Endothelial cell of umbilical vein (primary cell): ENCODE data around the gene UNC5C. TPM values are rescaled to one million over a fixed set of nuclear protein-coding genes. Genes with fewer than 3 reads are reported as not detected.

Experiments
- BruUV-seq: library from RNA; stranded (reverse); fragments of 400-500 nt; replicated peaks from 2 replicates; lab custom pipeline; 2021; lab: Mats Ljungman, UMichigan
- CTCF ChIA-PET: fragments of 300-600, 350-600 bp; sonication (Branson Sonifier 250); formaldehyde crosslinking; loops from one replicate; lab custom pipeline; 2021; ENCODE audit warnings: antibody characterized with exemption, inconsistent platforms; lab: Charles Lee
- POLR2A ChIA-PET: fragments of 300-600, 350-600 bp; sonication (Branson Sonifier 250); formaldehyde crosslinking; loops from one replicate; lab custom pipeline; 2021; ENCODE audit warnings: antibody characterized with exemption, inconsistent platforms; lab: Charles Lee
- DNase-seq: peaks from one replicate; pipeline ENCODE4 v3.0.0-alpha.2; 2011; ENCODE audit warnings: low read depth, low spot score
- FAIRE-seq: peaks from 2 replicates; lab custom pipeline; 2011; peaks lifted over from hg19 to GRCh38; lab: Jason Lieb, UNC
- H2AFZ ChIP-seq: 2 replicates; pipeline ENCODE4 v1.6.0; 2012; ENCODE audit warnings: low read depth, low read length, control low read depth, inconsistent platforms
- H3K27ac ChIP-seq: 2 replicates; pipeline ENCODE4 v1.5.1; 2011; ENCODE audit warnings: low read depth, mild to moderate bottlenecking, control low read depth, low read length, moderate library complexity; ENCODE audit not compliant: insufficient read depth
- H3K27me3 ChIP-seq, 2 experiments: 2 replicates each; pipeline versions ENCODE4 v1.6.0 to v1.6.1; 2011; ENCODE audit warnings: low read length in 2 of 2, mixed read lengths in 1 of 2; ENCODE audit not compliant: control insufficient read depth in 2 of 2, insufficient read depth in 2 of 2
- H3K36me3 ChIP-seq, 2 experiments: 2 replicates in 1 of 2; 3 replicates in 1 of 2; pipeline ENCODE4 v1.5.1; 2011; ENCODE audit warnings: low read length in 2 of 2, mild to moderate bottlenecking in 1 of 2, moderate library complexity in 1 of 2; ENCODE audit not compliant: control insufficient read depth in 2 of 2, insufficient read depth in 2 of 2; ENCODE audit errors: extremely low read depth in 1 of 2
- H3K4me1 ChIP-seq: 3 replicates; pipeline ENCODE4 v1.5.1; 2011; ENCODE audit warnings: mild to moderate bottlenecking, low read length; ENCODE audit not compliant: control insufficient read depth, insufficient read depth; ENCODE audit errors: extremely low read depth
- H3K4me2 ChIP-seq: 2 replicates; pipeline ENCODE4 v1.6.1; 2011; ENCODE audit warnings: low read length, control low read depth, mixed read lengths; ENCODE audit not compliant: insufficient read depth
- H3K4me3 ChIP-seq, 3 experiments: fragments of 200-600 bp in 1 of 3; sonication (generic), shearing (Covaris generic) in 1 of 3; replicated peaks in 1 of 3; 2 replicates each; pipeline ENCODE4 v1.5.1; 2011 to 2016; ENCODE audit warnings: control low read depth in 3 of 3, low read length in 3 of 3, mild to moderate bottlenecking in 2 of 3, inconsistent platforms in 1 of 3, low read depth in 1 of 3, moderate library complexity in 1 of 3; ENCODE audit not compliant: insufficient read depth in 1 of 3
- H3K79me2 ChIP-seq: 2 replicates; pipeline ENCODE4 v1.6.0; 2012; ENCODE audit warnings: low read length, inconsistent platforms; ENCODE audit not compliant: control insufficient read depth, insufficient read depth
- H3K9ac ChIP-seq: replicated peaks from 2 replicates; pipeline ENCODE3; 2011; ENCODE audit warnings: low read length, control low read depth; ENCODE audit not compliant: insufficient read depth; ENCODE audit errors: extremely low read depth
- H3K9me1 ChIP-seq: replicated peaks from 3 replicates; pipeline ENCODE4 v1.6.0; 2011; ENCODE audit warnings: mild to moderate bottlenecking, low read length; ENCODE audit not compliant: control insufficient read depth, insufficient read depth; ENCODE audit errors: extremely low read depth
- H3K9me3 ChIP-seq: replicated peaks from 2 replicates; pipeline ENCODE4 v1.5.1; 2012; ENCODE audit warnings: low read length, inconsistent platforms; ENCODE audit not compliant: control insufficient read depth, insufficient read depth
- H4K20me1 ChIP-seq: replicated peaks from 2 replicates; pipeline ENCODE3; 2011; ENCODE audit warnings: mild to moderate bottlenecking, low read length; ENCODE audit not compliant: control insufficient read depth, insufficient read depth; ENCODE audit errors: extremely low read depth
- EZH2 ChIP-seq: IDR thresholded peaks from 2 replicates; pipeline ENCODE4 v1.6.1; 2012; ENCODE audit warnings: borderline replicate concordance, low read depth, mild to moderate bottlenecking, moderate library complexity, low read length, inconsistent platforms; ENCODE audit not compliant: severe bottlenecking
- FOS ChIP-seq: IDR thresholded peaks from 2 replicates; pipeline ENCODE4 v1.6.1; 2011; ENCODE audit warnings: mild to moderate bottlenecking, low read length, moderate library complexity, borderline replicate concordance; ENCODE audit not compliant: insufficient read depth
- GATA2 ChIP-seq: IDR thresholded peaks from 2 replicates; pipeline ENCODE4 v1.7.0; 2011; ENCODE audit warnings: low read depth, mild to moderate bottlenecking, moderate library complexity, mixed read lengths, low read length; ENCODE audit not compliant: insufficient read length, insufficient read depth
- JUN ChIP-seq: IDR thresholded peaks from 2 replicates; pipeline ENCODE4 v1.6.1; 2011; ENCODE audit warnings: borderline replicate concordance, low read depth; ENCODE audit not compliant: insufficient read length, insufficient read depth
- MYC ChIP-seq: IDR thresholded peaks from one replicate; pipeline ENCODE4 v1.6.1; 2011; ENCODE audit warnings: mild to moderate bottlenecking, low read depth, low read length
- POLR2A ChIP-seq: IDR thresholded peaks from 2 replicates; pipeline ENCODE4 v1.6.1; 2012; ENCODE audit warnings: low read depth, mild to moderate bottlenecking, control low read depth, low read length
- POLR2AphosphoS5 ChIP-seq: IDR thresholded peaks from 2 replicates; pipeline ENCODE4 v1.6.1; 2012; ENCODE audit warnings: low read depth, mild to moderate bottlenecking, control low read depth, low read length, moderate library complexity; ENCODE audit not compliant: insufficient read depth
- dilution Hi-C: fragments of 300-500 bp; cut with MboI; formaldehyde crosslinking; loops from one replicate; pipeline ENCODE4 v1.15.0; 2019; ENCODE audit warnings: low sequenced_read_pairs; ENCODE audit not compliant: extremely low pct_ligation_motif_present
- intact Hi-C: fragments of 100-400 bp; cut with micrococcal nuclease; formaldehyde crosslinking; loops from one replicate; pipeline ENCODE4 v1.10.0; 2022
- polyA plus RNA-seq, 4 experiments: library from polyadenylated mRNA; depleted of rRNA in 3 of 4; stranded (reverse) in 3 of 4; unstranded in 1 of 4; fragments of >200 nt; gene quantifications; 2 replicates each; pipeline versions ENCODE4 v1.2.1 to v1.2.3, GENCODE V29; 2011 to 2012; ENCODE audit warnings: missing spikeins in 1 of 4
- total RNA-seq: library from RNA; stranded (reverse); gene quantifications from 2 replicates; pipeline ENCODE4 v1.2.3, GENCODE V29; 2021
- TF ChIP-seq, protein P1 (sequence below): IDR thresholded peaks from 2 replicates; pipeline ENCODE4 v1.6.1; 2011; ENCODE audit not compliant: insufficient read depth, insufficient read length
- TF ChIP-seq, protein P2 (sequence below), 2 donors: IDR thresholded peaks; 1 replicate in 1 of 2; 2 replicates in 1 of 2; pipeline ENCODE4 v1.5.1; 2011; ENCODE audit warnings: low read length in 2 of 2, mild to moderate bottlenecking in 2 of 2, moderate library complexity in 2 of 2, control low read depth in 1 of 2, inconsistent platforms in 1 of 2, low read depth in 1 of 2; ENCODE audit not compliant: insufficient read depth in 1 of 2; ENCODE audit errors: extremely low read depth in 1 of 2

UNC5C gene
- total and polyA plus RNA-seq, 2 donors (not counting 3 experiments of a cell fraction or from before 2014, with no cell fraction given) = 0.44 to 0.53 TPM

DNA sequence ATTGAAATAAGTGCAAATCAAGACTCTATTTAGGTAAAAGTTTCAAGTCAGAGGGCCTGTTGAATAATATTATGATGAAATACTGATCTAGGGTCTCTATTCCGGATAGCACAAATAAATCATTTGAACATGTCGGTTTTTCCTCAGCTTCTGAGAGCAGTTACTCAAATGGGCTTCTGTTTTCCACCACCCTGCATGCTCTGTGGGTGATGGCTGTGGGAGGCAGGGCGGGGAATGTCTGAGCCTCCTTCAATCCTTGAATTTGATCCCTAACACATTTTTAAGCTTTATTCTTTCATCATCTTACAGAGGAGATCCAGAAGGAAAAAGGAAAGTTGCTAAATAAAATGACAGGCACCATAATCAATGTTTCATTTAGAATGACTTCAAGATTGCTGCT lies 8.5 kb downstream of the UNC5C start:
- Histone ChIP-seq H3K4me2 (no peak overlapping the region), H3K9me1 (no peaks in the 10 kb centered on the region), H4K20me1 (no peaks in the 10 kb centered on the region), H3K36me3 (no peaks in the 10 kb centered on the region), H3K4me3 (no peak overlapping the region), H3K9ac (no peak overlapping the region), H2AFZ (no peak overlapping the region), H3K79me2 (no peaks in the 10 kb centered on the region), H3K9me3 (no peaks in the 10 kb centered on the region), H3K27me3 (peaks cover 0 to 4% of the 10 kb centered on the region in 2 experiments), H3K27ac (no peak overlapping the region), H3K4me1 (no peaks in the 10 kb centered on the region)
- ChIA-PET POLR2A (no interaction called here), CTCF (no interaction called here)
- dilution Hi-C loops = no loop called here
- no TSS peak for BruUV-seq
- DNase-seq = no peak
- intact Hi-C loops = loop anchor here (10.0 kb wide), 1 partner anchor 815 kb away; no protein-coding TSS in a partner anchor
- no peak for FAIRE-seq
- TF ChIP-seq JUN (no peak), GATA2 (no peak), MYC (no peak), POLR2A (no peak), FOS (no peak), EZH2 (no peak), POLR2AphosphoS5 (no peak)
- TF ChIP-seq, protein P1, sequence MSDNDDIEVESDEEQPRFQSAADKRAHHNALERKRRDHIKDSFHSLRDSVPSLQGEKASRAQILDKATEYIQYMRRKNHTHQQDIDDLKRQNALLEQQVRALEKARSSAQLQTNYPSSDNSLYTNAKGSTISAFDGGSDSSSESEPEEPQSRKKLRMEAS = no peak
- TF ChIP-seq, protein P2, sequence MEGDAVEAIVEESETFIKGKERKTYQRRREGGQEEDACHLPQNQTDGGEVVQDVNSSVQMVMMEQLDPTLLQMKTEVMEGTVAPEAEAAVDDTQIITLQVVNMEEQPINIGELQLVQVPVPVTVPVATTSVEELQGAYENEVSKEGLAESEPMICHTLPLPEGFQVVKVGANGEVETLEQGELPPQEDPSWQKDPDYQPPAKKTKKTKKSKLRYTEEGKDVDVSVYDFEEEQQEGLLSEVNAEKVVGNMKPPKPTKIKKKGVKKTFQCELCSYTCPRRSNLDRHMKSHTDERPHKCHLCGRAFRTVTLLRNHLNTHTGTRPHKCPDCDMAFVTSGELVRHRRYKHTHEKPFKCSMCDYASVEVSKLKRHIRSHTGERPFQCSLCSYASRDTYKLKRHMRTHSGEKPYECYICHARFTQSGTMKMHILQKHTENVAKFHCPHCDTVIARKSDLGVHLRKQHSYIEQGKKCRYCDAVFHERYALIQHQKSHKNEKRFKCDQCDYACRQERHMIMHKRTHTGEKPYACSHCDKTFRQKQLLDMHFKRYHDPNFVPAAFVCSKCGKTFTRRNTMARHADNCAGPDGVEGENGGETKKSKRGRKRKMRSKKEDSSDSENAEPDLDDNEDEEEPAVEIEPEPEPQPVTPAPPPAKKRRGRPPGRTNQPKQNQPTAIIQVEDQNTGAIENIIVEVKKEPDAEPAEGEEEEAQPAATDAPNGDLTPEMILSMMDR (IDR thresholded peaks at IDR 0.05; ENCODE audit: extremely low read depth in 1 of 2, insufficient read depth in 1 of 2, low read depth in 1 of 2, low read length in 2 of 2) = no peak
